Stimulated activated CD8-positive, alpha-beta memory T cell treated with anti-CD3 and anti-CD28 coated beads, Interleukin-4, amount 100 ng/mL, for 24 hours (primary cell): ENCODE results near the gene MUC5B.
"Not testable (repeated sequence)": the region's sequence is repeated elsewhere in the genome, so short reads cannot be mapped to it uniquely, and the experiment has no call there.

Experiments used
- DNase-seq: peaks from one replicate; pipeline ENCODE4 v3.0.0-alpha.2; 2020; ENCODE audit warnings: low read depth

Gene MUC5B

GRCh38 chr11:1233351-1234053 is 10.6 kb downstream of the MUC5B start:
- DNase-seq: no peak

GRCh38 chr11:1234054-1234720 is 11.3 kb downstream of the MUC5B start:
- no peak for DNase-seq

- no peak for DNase-seq
Observed at GRCh38 chr11:1234771-1235305, 12.0 kb downstream of the MUC5B start.

GRCh38 chr11:1235306-1235900 is 12.5 kb downstream of the MUC5B start:
- DNase-seq: no peak

- no peak for DNase-seq
Observed at GRCh38 chr11:1235901-1236315, 13.0 kb downstream of the MUC5B start.

- no peak for DNase-seq
Observed at GRCh38 chr11:1236316-1237127, 13.7 kb downstream of the MUC5B start.

GRCh38 chr11:1237128-1237580 is 14.3 kb downstream of the MUC5B start:
- DNase-seq: no peak

GRCh38 chr11:1237851-1238250 is 15.0 kb downstream of the MUC5B start:
- no peak for DNase-seq

GRCh38 chr11:1238767-1239595 is 16.1 kb downstream of the MUC5B start:
- no peak for DNase-seq

- DNase-seq: no peak
Observed at GRCh38 chr11:1239596-1240205, 16.8 kb downstream of the MUC5B start.

GRCh38 chr11:1240771-1241170 is 17.9 kb downstream of the MUC5B start:
- no peak for DNase-seq

GRCh38 chr11:1241706-1242105 is 18.8 kb downstream of the MUC5B start:
- no peak for DNase-seq

- DNase-seq: no peak
Observed at GRCh38 chr11:1242289-1242688, 19.4 kb downstream of the MUC5B start.

- not testable (repeated sequence) for DNase-seq
Observed at GRCh38 chr11:1242751-1243150, 19.9 kb downstream of the MUC5B start.

GRCh38 chr11:1243521-1243920 is 20.7 kb downstream of the MUC5B start:
- not testable (repeated sequence) for DNase-seq

GRCh38 chr11:1244557-1244956 is 21.7 kb downstream of the MUC5B start:
- not testable (repeated sequence) for DNase-seq

- not testable (repeated sequence) for DNase-seq
Observed at GRCh38 chr11:1245717-1246116, 22.9 kb downstream of the MUC5B start.

GRCh38 chr11:1246301-1246700 is 23.4 kb downstream of the MUC5B start:
- DNase-seq: not testable (repeated sequence)

- DNase-seq: not testable (repeated sequence)
Observed at GRCh38 chr11:1247026-1247425, 24.2 kb downstream of the MUC5B start.

- DNase-seq: not testable (repeated sequence)
Observed at GRCh38 chr11:1248951-1249350, 26.1 kb downstream of the MUC5B start.

- not testable (repeated sequence) for DNase-seq
Observed at GRCh38 chr11:1250411-1250810, 27.5 kb downstream of the MUC5B start.
